Measurements from ENCODE around the gene TRMT11. TPM values are rescaled to one million over a fixed set of nuclear protein-coding genes. Genes with fewer than 3 reads are reported as not detected.

TRMT11 gene
- total RNA-seq, 1 donor from 2014 or later, result 9.2 TPM

DNA sequence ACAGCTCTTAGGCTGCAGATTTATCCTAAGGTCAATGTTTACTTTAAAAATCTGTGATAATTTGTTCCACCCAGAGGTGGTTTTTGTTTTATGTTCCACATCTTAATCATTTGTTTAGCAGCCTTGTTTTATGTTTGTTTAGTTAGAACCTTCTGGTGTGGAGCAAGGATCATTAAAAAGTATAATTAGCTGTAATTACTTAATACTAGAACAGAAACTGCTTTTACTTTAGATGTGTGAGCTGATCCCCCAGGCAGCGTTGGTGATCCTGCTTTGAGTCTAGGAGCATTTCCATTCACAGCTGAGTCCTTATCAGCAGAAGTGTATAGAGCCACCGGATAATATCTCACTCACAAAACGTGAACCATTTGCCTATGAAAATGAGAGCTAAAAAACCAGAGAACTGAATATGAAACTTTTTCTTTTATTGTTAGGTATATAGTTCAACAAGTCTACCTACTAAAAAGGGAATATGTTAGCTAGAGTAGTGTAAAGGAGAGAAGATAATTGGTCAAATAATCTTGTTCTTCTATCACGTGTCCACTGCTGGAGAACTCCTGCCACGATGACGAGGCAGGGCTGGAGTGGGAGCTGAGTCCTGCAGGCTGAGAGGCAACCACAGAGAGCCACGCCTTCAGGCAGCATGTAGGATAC is 78.5 kb downstream of the TRMT11 start:
- intact Hi-C loops (cut with micrococcal nuclease), result no loop called here
- no peaks in the 10 kb centered on the region for H3K27me3 ChIP-seq (ENCODE audit: low read depth)
- H3K4me3 ChIP-seq, result no peak overlapping the region
- no peak for DNase-seq
- TF ChIP-seq, protein P1, sequence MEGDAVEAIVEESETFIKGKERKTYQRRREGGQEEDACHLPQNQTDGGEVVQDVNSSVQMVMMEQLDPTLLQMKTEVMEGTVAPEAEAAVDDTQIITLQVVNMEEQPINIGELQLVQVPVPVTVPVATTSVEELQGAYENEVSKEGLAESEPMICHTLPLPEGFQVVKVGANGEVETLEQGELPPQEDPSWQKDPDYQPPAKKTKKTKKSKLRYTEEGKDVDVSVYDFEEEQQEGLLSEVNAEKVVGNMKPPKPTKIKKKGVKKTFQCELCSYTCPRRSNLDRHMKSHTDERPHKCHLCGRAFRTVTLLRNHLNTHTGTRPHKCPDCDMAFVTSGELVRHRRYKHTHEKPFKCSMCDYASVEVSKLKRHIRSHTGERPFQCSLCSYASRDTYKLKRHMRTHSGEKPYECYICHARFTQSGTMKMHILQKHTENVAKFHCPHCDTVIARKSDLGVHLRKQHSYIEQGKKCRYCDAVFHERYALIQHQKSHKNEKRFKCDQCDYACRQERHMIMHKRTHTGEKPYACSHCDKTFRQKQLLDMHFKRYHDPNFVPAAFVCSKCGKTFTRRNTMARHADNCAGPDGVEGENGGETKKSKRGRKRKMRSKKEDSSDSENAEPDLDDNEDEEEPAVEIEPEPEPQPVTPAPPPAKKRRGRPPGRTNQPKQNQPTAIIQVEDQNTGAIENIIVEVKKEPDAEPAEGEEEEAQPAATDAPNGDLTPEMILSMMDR (IDR thresholded peaks at IDR 0.05; ENCODE audit: borderline replicate concordance), result no peak
- no peaks in the 10 kb centered on the region for H3K9me3 ChIP-seq (replicated peaks)
- H3K4me1 ChIP-seq, result no peaks in the 10 kb centered on the region
- H3K36me3 ChIP-seq, result peaks cover 6% of the 10 kb centered on the region
- no peak overlapping the region for H3K27ac ChIP-seq (replicated peaks)

DNA sequence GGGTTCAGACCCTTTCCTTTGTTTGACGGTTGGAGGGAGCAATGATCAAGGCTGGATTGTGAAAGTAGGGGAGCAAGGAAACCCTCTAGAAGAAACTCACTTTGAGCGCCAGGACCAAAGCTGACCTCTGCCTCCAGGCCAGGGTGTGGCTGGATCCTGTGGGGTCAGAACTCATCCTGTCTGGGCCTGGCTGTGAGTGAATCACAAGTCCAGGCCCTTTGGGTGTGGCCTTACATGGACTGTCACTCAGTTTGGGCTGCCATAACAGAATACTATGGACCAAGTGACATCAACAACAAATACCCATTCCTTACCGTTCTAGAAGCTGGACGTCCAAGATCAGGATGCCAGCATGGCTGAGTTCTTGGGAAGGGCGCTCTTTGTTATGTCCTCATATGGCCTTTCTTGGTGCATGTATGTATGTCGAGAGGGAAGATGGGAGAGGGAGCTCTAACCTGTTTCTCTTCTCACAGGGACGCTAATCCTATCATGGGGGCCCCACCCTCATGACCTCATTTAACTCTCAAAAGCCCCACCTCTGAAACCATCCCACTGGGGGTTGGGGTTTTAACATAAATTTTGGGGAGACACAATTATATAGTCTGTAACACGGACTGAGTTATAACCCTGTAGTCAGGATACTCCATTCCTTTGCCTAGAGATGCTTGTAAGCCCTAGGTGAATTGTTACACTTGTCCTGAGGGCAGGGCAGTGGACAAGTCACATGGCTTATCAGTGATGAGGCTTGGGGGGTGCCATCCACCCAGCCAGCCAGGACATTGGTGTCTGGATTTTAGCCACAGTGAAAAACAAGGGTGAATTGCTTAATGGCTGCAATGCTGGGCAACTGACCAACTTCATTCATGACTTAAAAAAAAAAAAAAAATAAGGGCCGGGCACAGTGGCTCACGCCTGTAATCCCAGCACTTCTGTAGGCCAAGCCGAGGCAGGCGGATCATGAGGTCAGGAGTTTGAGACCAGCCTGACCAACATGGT is 80.0 kb downstream of the TRMT11 start:
- TF ChIP-seq, protein P1 (IDR thresholded peaks at IDR 0.05; ENCODE audit: borderline replicate concordance), result no peak

DNA sequence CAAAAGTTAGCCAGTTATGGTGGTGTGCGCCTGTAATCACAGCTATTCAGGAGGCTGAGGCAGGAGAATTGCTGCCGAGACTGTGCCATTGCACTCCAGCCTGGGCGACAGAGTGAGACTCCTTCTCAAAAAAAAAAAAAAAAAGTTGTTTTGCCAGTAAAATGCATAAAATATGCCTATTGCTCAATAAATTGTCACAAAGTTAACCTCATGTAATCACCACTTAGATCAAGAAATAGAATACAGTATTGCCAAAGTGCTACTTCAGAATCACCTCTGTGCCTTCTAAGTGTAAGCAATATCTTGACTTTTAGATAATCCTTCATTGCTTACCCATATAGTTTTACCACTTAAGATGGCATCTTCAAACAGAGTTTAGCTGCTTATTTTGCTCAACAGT is 80.7 kb downstream of the TRMT11 start:
- no peak overlapping the region for H3K27ac ChIP-seq (replicated peaks)
- H3K4me3 ChIP-seq, result no peak overlapping the region
- TF ChIP-seq, protein P1 (IDR thresholded peaks at IDR 0.05; ENCODE audit: borderline replicate concordance), result no peak
- no peaks in the 10 kb centered on the region for H3K4me1 ChIP-seq
- no peaks in the 10 kb centered on the region for H3K36me3 ChIP-seq
- DNase-seq, result no peak
- H3K27me3 ChIP-seq (ENCODE audit: low read depth), result no peaks in the 10 kb centered on the region
- H3K9me3 ChIP-seq (replicated peaks), result no peaks in the 10 kb centered on the region
- intact Hi-C loops (cut with micrococcal nuclease), result no loop called here

More for the DNA sequence above, 80.0 kb downstream of the TRMT11 start:
- Histone ChIP-seq H3K27me3 (ENCODE audit: low read depth) (no peaks in the 10 kb centered on the region), H3K4me1 (no peaks in the 10 kb centered on the region), H3K9me3 (replicated peaks) (no peaks in the 10 kb centered on the region), H3K27ac (replicated peaks) (no peak overlapping the region), H3K36me3 (peaks cover 5% of the 10 kb centered on the region), H3K4me3 (no peak overlapping the region)
- no peak for DNase-seq
- intact Hi-C loops (cut with micrococcal nuclease), result no loop called here

DNA sequence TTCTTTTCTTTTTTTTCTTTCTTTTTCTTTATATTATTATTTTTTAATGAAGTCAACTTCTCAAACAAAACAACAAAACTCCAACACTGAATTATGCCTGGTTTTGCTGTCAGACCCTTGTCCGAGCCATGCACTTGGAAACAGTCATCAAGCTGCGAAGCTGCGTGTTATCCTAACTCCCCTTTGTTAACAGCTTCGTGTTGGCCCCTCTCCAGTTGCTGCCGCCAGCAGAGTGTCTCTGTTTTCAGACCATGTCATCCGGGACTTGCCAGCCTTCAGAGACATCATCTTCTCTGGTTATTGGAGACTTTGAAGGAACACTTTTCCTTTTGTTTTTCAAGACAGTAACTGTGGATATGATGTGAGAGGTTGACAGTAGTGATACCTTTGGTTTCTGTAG is 83.1 kb downstream of the TRMT11 start:
- DNase-seq, result no peak
- no peaks in the 10 kb centered on the region for H3K36me3 ChIP-seq
- no peak overlapping the region for H3K4me3 ChIP-seq
- no peak overlapping the region for H3K27ac ChIP-seq (replicated peaks)
- H3K4me1 ChIP-seq, result no peaks in the 10 kb centered on the region
- intact Hi-C loops (cut with micrococcal nuclease), result no loop called here
- TF ChIP-seq, protein P1 (IDR thresholded peaks at IDR 0.05; ENCODE audit: borderline replicate concordance), result no peak
- H3K9me3 ChIP-seq (replicated peaks), result no peaks in the 10 kb centered on the region
- no peaks in the 10 kb centered on the region for H3K27me3 ChIP-seq (ENCODE audit: low read depth)

DNA sequence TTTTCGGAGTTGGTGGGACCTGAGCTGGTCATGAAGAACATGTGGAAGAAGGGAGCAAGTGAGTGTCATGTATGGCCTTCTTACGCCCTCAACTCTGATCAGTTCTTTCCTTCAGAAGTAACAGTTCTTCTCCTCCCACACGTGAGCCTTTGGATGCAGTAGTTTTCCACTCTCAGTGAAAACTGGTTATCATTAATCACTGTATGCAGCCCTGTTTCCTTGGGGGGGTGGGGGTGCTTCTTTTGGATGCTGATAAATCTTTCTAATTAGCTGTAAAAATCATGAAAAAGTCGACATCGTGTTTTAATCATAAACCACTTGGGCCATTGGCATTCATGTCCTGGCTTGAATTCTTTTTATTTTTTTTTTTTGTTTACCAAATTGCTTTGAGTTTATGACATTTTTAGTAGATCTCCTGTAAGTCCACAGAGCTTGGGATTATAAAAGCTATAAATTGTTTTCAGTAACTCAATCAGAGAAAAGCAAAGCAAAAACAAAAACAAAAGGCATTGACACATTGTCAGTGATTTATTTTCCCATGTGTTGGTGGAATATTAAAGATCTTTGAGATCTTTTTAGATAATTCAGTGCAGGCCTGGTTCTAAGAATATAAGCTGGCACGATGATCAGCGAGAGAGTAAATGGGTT is 84.8 kb downstream of the TRMT11 start:
- DNase-seq, result no peak
- Histone ChIP-seq H3K36me3 (no peaks in the 10 kb centered on the region), H3K9me3 (replicated peaks) (no peaks in the 10 kb centered on the region), H3K4me1 (no peaks in the 10 kb centered on the region), H3K27me3 (ENCODE audit: low read depth) (no peaks in the 10 kb centered on the region), H3K27ac (replicated peaks) (no peak overlapping the region), H3K4me3 (no peak overlapping the region)
- intact Hi-C loops (cut with micrococcal nuclease), result no loop called here
- TF ChIP-seq, protein P1 (IDR thresholded peaks at IDR 0.05; ENCODE audit: borderline replicate concordance), result no peak

Data from left ventricle myocardium inferior (tissue), 1 donor.